ELF-1 (cell line): ENCODE data around the gene SLK.

Source experiments
- DNase-seq: peaks from one replicate; pipeline ENCODE4 v3.0.0-alpha.2; 2016; ENCODE audit warnings: low read depth, low spot score

Gene SLK

DNA sequence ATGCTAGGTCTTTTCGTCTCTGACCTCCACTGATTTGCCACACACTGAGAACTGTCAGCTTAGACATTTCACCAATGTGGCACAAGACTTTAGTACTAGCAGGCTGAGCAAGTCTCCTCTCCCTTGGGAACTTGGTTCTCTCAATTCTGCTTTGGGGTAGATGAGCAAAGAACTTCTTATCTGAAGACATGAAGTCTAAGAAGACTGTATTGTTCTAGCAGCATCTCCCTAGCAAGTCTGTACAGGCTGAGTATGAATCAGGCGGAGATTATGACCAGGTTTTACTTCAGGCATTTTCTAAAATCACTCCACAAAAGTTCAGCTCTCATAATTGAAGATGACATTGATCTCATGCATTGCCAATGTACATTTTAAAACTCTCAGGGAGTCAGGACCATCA is 25.1 kb upstream of the SLK start:
- DNase-seq, result no peak

- DNase-seq, result no peak
Measured at GRCh38 chr10:103942866-103943265, 24.1 kb upstream of the SLK start.

DNA sequence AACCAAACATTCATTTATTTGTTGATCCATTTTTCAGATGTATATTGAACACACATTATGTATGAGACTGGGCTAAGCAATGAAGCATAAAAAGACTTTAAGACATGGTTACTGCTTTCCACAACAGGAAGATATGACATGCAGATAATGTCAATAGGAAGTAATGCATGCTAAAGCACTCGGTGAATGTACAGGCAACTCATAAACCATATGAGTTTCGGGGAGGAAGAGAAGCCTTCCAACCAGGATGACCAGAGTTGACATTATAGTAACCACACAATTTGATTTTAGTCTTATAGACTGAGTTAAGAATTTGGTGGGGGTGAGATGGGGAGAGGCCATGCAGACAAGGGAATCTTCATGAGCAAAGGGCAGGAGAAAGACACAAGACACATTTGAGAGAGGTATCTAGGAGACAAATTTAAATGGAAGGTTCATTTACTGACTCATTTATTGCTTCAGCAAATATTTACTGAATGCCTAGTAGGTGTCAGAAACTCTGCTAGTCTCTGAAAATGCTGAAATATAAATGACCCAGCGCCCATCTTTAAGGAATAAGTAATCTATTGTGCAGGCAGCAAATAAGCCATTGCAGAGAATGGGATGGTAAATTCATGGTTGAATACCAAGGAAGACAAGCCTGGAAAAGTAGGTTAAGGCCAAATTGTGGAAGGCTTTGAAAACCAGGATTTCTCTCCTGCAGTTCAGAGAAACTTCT is 19.0 kb upstream of the SLK start:
- no peak for DNase-seq

GRCh38 chr10:103949728-103950127 is 17.2 kb upstream of the SLK start:
- no peak for DNase-seq

DNA sequence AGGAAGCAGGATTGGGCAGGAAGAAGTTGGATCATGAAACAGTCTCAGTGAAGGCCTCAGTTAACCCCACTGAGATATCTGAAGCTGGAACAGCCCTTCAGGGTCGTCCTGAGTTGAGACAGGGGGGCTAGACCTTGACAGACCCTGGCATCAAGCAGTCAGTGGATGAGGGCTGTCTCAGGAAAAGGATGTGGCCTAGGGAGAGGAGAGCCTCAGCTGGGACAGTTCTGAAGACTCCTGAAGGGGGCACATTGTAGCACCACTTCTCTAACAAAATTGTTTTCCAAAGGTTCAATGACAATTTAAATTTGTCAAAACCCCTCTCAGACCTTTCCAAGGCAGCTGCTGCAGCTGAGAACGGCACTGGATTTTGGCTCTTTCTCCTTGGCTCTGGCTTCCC is 15.8 kb upstream of the SLK start:
- no peak for DNase-seq

GRCh38 chr10:103951942-103952341 is 15.0 kb upstream of the SLK start:
- no peak for DNase-seq

- DNase-seq, result no peak
Measured at GRCh38 chr10:103954543-103954942, 12.4 kb upstream of the SLK start.

- DNase-seq, result no peak
Measured at GRCh38 chr10:103958996-103959395, 7.9 kb upstream of the SLK start.

GRCh38 chr10:103960103-103960502 is 6.8 kb upstream of the SLK start:
- DNase-seq, result no peak

- DNase-seq, result peak; percentile 46
Measured at GRCh38 chr10:103967448-103968071, 620 bp downstream of the SLK start.

- DNase-seq, result no peak
Measured at GRCh38 chr10:103968441-103969391, 1.8 kb downstream of the SLK start.

GRCh38 chr10:103969436-103969835 is 2.5 kb downstream of the SLK start:
- no peak for DNase-seq

- DNase-seq, result no peak
Measured at GRCh38 chr10:103969857-103970627, 3.1 kb downstream of the SLK start.

- DNase-seq, result no peak
Measured at GRCh38 chr10:103975169-103975568, 8.2 kb downstream of the SLK start.

DNA sequence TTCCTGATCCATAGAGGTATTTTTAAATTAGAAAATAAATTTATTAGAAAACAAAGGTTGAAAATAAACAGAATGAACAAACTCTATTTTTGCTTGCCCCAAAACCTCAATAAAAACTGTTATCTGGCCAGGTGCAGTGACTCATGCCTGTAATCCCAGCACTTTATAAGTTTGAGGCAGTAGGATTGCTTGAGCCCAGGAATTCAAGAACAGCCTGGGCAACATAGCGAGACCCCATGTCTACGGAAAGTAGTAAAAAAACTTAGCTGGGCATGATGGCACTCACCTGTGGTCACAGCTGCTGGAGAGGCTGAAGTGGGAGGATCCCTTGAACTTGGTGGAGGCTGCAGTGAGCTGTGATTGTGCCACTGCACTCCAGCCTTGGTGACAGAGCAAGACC is 10.3 kb downstream of the SLK start:
- DNase-seq, result no peak

DNA sequence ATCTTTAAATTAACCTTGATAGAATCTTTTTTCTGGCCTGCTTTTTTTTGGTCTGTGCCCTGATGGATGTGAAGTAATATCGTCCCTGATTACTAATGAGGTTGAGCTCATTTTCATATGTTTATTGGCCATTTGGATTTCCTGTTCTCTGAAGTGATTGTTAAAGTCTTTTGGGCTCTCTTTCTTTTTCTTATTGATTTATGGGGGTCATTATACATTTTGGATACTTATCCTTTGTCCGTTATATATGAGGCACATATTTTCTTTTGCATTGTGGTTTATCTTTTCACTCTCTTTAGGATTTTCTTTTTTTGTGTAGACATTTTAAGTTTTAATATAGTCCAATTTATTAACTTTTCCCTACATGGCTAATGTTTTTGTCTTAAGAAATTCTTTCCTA is 12.6 kb downstream of the SLK start:
- no peak for DNase-seq

- DNase-seq, result no peak
Measured at GRCh38 chr10:103980288-103980906, 13.5 kb downstream of the SLK start.

- DNase-seq, result peak; percentile 39
Measured at GRCh38 chr10:103982639-103983038, 15.7 kb downstream of the SLK start.

DNA sequence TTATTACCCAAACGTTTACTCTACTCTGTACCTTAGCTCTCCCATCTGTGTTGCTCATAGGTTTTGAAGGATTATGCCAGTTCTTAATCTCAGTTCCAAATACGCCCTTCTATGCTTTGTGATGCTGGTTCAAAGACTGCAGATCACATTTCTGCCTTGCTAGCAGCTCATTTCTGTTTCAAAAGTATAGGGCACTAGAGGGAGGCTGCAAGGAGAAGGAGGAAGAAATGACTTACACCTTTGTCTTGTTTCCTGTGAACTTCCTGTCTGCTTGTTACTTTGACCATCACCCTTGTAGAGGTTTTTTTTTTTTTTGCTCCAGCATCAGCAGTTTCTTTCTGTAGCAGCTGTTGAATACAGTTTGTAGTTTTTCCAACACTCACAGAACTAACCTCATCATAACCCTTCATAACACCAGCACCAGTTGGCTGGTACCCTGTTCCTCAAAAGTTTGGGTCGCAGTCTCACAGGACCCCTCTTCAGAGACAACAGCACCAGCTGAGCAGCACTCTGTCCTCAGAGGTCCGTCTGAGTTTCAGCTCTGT is 16.5 kb downstream of the SLK start:
- no peak for DNase-seq

DNA sequence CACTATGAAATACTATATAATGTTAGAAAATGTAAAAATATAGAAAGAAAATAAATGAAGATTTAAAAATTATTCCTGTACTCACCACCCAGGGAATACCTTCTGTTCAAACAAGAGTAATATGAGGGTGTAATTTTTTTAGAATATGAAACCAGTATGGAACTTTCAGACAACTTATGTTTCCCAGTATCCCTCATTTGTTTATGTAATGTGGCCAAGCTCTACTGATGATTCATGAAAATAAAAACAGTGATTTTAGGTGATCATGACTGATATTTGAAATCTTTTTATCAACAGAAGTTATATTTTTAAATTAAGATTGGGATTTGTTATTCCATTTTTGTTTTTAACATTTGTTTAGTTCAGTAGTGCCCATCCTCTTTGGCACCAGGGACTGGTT is 18.8 kb downstream of the SLK start:
- no peak for DNase-seq

GRCh38 chr10:103986360-103986759 is 19.4 kb downstream of the SLK start:
- DNase-seq, result no peak
